Activated effector memory CD4-positive, alpha-beta T cell treated with anti-CD3 and anti-CD28 coated beads, Interleukin-2, amount 50 U/mL, for 16 hours (primary cell): ENCODE data around the gene MAVS.
"Not testable (repeated sequence)": the region's sequence is repeated elsewhere in the genome, so short reads cannot be mapped to it uniquely, and the experiment has no call there.

Experiments
- DNase-seq: peaks from one replicate; pipeline ENCODE4 v3.0.0-alpha.2; 2020

Gene MAVS

DNA sequence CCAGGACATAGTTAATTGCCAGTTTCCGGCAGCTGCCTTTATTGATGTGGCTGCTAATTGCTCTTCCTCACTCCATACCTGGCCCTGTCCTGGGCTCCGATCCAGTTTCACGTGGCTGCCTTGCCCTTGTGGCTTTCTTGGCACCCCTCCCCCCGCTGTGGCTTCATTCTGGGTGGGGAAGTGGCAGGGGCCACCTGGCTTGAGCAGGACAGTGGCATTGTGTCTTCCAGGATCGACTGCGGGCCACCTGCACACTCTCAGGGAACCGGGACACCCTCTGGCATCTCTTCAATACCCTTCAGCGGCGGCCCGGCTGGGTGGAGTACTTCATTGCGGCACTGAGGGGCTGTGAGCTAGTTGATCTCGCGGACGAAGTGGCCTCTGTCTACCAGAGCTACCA, 10.8 kb downstream of the MAVS start:
- no peak for DNase-seq

DNA sequence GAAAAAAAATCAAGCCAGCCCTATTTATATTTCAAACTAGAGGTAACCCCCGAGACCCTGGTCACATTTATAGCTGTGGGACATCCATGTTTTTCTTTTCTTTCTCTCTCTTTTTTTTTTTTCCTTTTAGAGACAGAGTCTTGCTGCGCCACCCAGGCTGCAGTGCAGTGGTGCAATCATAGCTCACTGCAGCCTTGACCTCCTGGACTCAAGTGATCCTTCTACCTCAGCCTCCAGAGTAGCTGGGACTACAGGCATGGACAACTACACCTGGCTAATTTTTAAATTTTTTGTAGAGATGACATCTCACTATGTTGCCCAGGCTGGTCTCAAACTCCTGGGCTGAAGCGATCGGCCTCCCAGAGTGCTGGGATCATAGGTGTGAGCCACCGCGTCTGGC, 12.1 kb downstream of the MAVS start:
- no peak for DNase-seq

DNA sequence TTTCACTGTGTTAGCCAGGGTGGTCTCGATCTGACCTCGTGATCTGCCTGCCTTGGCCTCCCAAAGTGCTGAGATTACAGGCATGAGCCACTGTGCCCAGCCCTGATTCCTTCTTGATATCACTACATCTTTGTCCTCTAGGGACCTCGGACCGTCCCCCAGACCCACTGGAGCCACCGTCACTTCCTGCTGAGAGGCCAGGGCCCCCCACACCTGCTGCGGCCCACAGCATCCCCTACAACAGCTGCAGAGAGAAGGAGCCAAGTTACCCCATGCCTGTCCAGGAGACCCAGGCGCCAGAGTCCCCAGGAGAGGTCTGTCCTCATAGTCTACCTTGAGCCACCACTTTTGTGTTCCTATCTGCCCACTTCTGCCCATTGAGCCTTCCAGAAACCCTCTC, 14.6 kb downstream of the MAVS start:
- DNase-seq: no peak

- no peak for DNase-seq
Measured at GRCh38 chr20:3862333-3862732, 15.7 kb downstream of the MAVS start.

DNA sequence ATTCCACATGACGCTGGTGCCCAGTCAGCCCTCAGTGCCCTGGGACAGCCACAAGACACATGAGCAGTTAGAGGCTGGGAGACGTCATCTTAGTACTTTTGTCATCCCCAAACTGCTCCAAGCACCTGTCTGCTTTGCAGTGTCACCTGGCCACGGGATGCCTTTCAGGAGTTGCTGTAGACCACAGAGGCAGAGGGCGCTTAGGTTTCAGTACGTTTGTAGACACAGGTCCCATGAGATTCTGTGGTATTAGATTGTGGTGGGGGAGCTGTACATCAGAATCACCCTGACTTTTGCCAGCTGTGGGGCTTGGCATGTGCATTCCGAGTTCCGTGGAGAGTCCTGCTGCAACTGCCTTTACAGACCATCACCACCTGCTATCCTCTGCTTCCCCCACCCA, 16.7 kb downstream of the MAVS start:
- DNase-seq: no peak

GRCh38 chr20:3864518-3864917, 17.9 kb downstream of the MAVS start:
- no peak for DNase-seq

DNA sequence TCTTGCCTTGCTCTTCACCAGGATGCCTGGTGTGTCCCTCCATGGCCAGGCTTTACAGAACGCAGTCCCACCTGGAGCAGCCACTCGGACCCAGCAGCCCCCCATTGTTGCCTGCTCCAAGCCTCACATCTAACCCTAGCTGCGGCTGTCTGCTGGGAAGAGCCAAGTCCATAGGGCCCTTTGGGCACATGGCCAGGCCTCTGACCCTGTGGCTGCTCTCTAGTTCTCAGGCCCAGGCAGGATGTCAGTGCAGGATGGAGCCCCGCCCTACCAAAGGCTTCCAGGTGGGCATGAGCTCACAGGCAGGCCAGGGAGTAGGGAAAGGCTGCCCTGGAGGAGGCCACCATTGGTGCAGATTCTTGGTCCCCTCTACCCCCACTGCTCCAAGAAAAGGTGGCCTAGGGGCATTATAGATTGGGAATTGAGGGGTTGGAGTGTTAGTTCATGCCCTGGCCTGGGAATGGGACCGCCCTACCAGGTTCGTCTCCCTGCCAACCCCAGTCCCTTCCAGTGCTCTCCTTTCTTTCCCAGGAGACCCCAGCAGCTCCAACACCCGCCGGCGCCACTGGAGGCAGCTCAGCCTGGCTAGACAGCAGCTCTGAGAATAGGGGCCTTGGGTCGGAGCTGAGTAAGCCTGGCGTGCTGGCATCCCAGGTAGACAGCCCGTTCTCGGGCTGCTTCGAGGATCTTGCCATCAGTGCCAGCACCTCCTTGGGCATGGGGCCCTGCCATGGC, 18.7 kb downstream of the MAVS start:
- DNase-seq: no peak

DNA sequence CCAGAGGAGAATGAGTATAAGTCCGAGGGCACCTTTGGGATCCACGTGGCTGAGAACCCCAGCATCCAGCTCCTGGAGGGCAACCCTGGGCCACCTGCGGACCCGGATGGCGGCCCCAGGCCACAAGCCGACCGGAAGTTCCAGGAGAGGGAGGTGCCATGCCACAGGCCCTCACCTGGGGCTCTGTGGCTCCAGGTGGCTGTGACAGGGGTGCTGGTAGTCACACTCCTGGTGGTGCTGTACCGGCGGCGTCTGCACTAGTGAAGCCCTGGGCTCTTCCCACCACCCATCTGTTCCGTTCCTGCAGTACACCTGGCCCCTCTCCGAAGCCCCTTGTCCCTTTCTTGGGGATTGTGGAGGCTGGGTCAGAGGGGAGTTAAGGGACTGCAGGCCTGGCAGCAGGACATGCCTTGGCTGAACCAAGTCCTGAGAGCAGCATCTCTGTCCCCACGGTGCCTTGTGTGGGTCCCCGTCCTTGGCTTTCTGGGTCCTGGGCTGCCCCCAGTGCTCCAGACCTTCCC, 19.3 kb downstream of the MAVS start:
- no peak for DNase-seq

GRCh38 chr20:3866464-3866863, 19.8 kb downstream of the MAVS start:
- DNase-seq: no peak

GRCh38 chr20:3867802-3868201, 21.2 kb downstream of the MAVS start:
- no peak for DNase-seq

DNA sequence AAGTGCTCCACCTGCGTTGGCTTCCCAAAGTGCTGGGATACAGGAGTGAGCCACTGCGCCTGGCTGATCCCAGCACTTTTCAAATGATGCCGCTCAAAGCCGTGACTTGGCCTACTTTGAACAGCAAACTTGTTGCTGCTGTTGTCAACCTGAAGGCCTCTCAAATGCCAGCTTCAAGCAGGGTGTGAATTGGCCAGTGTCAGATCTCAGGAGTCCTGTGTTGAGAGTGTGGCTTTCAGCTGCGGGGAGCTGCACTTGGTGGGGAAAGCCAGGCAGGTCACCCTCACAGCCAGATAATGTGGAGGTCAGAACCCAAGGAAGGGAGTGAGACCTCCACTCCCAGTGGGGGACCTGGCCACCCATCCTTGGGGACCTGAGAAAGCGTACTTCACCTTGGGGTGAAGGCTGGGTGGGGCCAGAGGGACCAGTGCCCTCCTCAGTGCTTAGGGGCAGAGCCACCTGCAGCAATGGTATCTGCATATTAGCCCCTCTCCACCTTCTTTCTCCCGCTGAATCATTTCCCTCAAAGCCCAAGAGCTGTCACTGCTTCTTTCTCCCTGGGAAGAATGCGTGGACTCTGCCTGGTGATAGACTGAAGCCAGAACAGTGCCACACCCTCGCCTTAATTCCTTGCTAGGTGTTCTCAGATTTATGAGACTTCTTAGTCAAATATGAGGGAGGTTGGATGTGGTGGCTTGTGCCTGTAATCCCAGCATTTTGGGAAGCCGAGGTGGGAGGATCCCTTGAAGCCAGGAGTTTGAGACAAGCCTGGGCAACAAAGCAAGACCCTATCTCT, 23.4 kb downstream of the MAVS start:
- no peak for DNase-seq

DNA sequence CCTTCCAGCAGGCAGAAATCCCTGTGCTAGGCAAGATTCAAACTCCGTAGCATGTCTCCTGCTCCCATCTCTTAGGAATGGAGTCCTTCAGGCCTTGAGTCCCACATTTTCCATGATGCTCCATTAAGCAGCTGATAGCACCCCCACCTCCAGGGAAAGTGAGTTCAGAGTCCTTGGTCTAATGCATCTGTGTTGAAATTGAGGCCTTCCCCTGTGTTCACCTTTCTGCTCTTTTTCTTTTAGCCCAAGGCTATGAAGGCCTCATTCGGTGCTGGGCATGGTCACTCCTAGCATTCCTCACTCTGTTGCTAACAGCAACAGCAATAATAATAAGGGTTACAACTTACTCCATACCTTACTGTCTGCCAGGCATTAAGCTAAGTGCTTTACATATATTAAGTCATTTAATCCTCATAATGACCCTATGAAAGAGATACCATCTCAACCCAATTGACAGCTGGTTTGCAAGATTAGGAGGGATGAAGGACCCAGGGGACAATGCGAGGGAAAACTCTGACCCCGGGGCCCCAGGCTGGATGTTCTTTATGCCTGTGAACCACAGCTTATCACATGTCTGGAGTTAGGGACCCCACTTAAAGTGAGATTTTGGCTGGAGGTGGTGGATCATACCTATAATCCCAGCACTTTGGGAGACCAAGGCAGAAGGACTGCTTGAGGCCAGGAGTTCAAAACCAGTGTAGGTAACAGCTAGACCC, 25.1 kb downstream of the MAVS start:
- DNase-seq: no peak

GRCh38 chr20:3873507-3873906, 26.9 kb downstream of the MAVS start:
- DNase-seq: no peak

GRCh38 chr20:3874194-3874844, 27.7 kb downstream of the MAVS start:
- no peak for DNase-seq

GRCh38 chr20:3875378-3875974, 28.8 kb downstream of the MAVS start:
- DNase-seq: no peak

GRCh38 chr20:3876000-3876399, 29.4 kb downstream of the MAVS start:
- no peak for DNase-seq

GRCh38 chr20:3876676-3877075, 30.0 kb downstream of the MAVS start:
- DNase-seq: no peak

GRCh38 chr20:3878921-3879274, 32.3 kb downstream of the MAVS start:
- not testable (repeated sequence) for DNase-seq

DNA sequence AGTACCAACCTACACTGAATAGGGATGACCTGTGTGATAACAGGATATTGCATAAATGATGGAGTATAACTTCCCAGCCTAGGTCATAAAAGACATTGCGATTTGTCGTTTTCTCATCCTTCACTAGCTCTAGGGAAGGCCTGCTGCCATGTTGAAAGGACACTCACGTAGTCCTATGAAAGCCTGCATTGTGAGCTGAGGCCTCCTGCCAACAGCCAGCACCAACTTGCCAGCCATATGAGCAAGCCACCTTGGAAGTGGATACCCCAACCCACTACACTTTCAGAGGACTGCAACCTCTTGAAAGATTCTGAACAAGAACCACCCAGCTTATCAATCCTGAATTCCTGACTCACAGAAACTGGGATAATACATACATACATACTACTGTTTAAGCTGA, 39.1 kb downstream of the MAVS start:
- DNase-seq: no peak

- DNase-seq: no peak
Measured at GRCh38 chr20:3887876-3888620, 41.4 kb downstream of the MAVS start.

- peak; percentile 99 for DNase-seq
Measured at GRCh38 chr20:3888622-3889488, 42.2 kb downstream of the MAVS start, which contains the start of gene PANK2. Gene PANK2 (plus strand): TSS chr20:3889387.
